ENCODE data around the gene PSORS1C1. TPM values are rescaled to one million over a fixed set of nuclear protein-coding genes. Genes with fewer than 3 reads are reported as not detected.
"Not testable (repeated sequence)": the region's sequence is repeated elsewhere in the genome, so short reads cannot be mapped to it uniquely, and the experiment has no call there.

Gene PSORS1C1, protein sequence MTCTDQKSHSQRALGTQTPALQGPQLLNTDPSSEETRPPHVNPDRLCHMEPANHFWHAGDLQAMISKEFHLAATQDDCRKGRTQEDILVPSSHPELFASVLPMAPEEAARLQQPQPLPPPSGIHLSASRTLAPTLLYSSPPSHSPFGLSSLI
- polyA plus RNA-seq (2011; rRNA removed) = 0.94 and 1.6 TPM in 2 replicates
- polyA minus RNA-seq (2011; rRNA and poly(A)+ RNA removed) = 2.2 and 4.2 TPM in 2 replicates

GRCh38 chr6:31114541-31114878 lies at the start of gene PSORS1C1:
TSS of gene PSORS1C1 (plus strand) at chr6:31114800. CDS start at chr6:31129633, 14,833 bp downstream.
- ChIA-PET POLR2A (no interaction called here), CTCF (interaction anchor here (0.6 to 5.4 kb wide), 6 partner anchors 12 to 397 kb away, joined by 3 to 30 read pairs (median 4); partner anchors contain the start of gene MDC1)
- H3K4me3 ChIP-seq (ENCODE audit: low read depth, low read length) = peak within 1 kb of the TSS; percentile 41
- peak; percentile 80 for DNase-seq (ENCODE audit: low read depth, low spot score)
- TF ChIP-seq, protein P1, sequence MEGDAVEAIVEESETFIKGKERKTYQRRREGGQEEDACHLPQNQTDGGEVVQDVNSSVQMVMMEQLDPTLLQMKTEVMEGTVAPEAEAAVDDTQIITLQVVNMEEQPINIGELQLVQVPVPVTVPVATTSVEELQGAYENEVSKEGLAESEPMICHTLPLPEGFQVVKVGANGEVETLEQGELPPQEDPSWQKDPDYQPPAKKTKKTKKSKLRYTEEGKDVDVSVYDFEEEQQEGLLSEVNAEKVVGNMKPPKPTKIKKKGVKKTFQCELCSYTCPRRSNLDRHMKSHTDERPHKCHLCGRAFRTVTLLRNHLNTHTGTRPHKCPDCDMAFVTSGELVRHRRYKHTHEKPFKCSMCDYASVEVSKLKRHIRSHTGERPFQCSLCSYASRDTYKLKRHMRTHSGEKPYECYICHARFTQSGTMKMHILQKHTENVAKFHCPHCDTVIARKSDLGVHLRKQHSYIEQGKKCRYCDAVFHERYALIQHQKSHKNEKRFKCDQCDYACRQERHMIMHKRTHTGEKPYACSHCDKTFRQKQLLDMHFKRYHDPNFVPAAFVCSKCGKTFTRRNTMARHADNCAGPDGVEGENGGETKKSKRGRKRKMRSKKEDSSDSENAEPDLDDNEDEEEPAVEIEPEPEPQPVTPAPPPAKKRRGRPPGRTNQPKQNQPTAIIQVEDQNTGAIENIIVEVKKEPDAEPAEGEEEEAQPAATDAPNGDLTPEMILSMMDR (IDR thresholded peaks at IDR 0.05; ENCODE audit: low read depth, low read length) = no peak
- peak within 1 kb of the TSS; percentile 77 for H3K27ac ChIP-seq (ENCODE audit: low read depth, low read length)
- H3K27me3 ChIP-seq (ENCODE audit: control insufficient read depth, insufficient read depth, low read length) = peaks cover 17% of the 10 kb centered on the region
- H3K9me3 ChIP-seq (ENCODE audit: control insufficient read depth, insufficient read depth, low read length) = no peaks in the 10 kb centered on the region; the same call in 1 of the 2 replicates

DNA sequence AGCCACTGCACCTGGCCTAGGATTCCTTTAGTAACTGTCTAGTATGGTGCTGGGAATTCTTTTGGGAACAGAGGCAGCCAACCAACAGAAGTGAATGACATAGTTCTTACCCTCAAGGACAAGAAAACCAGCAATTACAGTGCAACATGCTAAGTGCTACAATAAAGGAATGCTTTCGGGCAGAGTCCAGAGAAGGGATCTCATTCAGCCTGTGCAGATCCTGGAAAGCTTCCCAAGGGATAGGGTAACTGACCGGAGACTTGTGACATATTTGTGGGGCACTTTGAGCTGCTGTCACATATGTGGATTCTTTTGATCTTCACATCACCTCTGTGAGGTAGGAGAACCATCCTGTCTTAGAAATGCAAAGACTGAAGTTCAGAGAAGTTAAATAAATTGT lies 49.0 kb upstream of the PSORS1C1 start:
- TF ChIP-seq, protein P1 (IDR thresholded peaks at IDR 0.05; ENCODE audit: low read depth, low read length) = no peak
- DNase-seq (ENCODE audit: low read depth, low spot score) = no peak
- CTCF ChIA-PET = no interaction called here
- H3K9me3 ChIP-seq (ENCODE audit: control insufficient read depth, insufficient read depth, low read length) = no peaks in the 10 kb centered on the region
- peaks cover 7% of the 10 kb centered on the region for H3K27me3 ChIP-seq (ENCODE audit: control insufficient read depth, insufficient read depth, low read length)
- H3K4me3 ChIP-seq (ENCODE audit: low read depth, low read length) = no peak overlapping the region
- H3K27ac ChIP-seq (ENCODE audit: low read depth, low read length) = no peak overlapping the region
- POLR2A ChIA-PET = no interaction called here

GRCh38 chr6:31067028-31067427 lies 47.6 kb upstream of the PSORS1C1 start:
- H3K27me3 ChIP-seq (ENCODE audit: control insufficient read depth, insufficient read depth, low read length); H3K27ac ChIP-seq (ENCODE audit: low read depth, low read length); H3K4me3 ChIP-seq (ENCODE audit: low read depth, low read length); DNase-seq (ENCODE audit: low read depth, low spot score); CTCF ChIA-PET; POLR2A ChIA-PET; H3K9me3 ChIP-seq (ENCODE audit: control insufficient read depth, insufficient read depth, low read length): not testable (repeated sequence)

GRCh38 chr6:31067891-31068668 lies 46.5 kb upstream of the PSORS1C1 start:
- H3K9me3 ChIP-seq (ENCODE audit: control insufficient read depth, insufficient read depth, low read length); H3K4me3 ChIP-seq (ENCODE audit: low read depth, low read length); H3K27me3 ChIP-seq (ENCODE audit: control insufficient read depth, insufficient read depth, low read length); DNase-seq (ENCODE audit: low read depth, low spot score); POLR2A ChIA-PET; H3K27ac ChIP-seq (ENCODE audit: low read depth, low read length): not testable (repeated sequence)
- CTCF ChIA-PET = interaction anchor here (0.5 to 8.6 kb wide), 12 partner anchors 8 to 346 kb away, joined by 3 to 261 read pairs (median 4); partner anchors contain the start of genes MUCL3 and VARS2

GRCh38 chr6:31068669-31069340 lies 45.8 kb upstream of the PSORS1C1 start:
- H3K27ac ChIP-seq (ENCODE audit: low read depth, low read length) = no peak overlapping the region
- POLR2A ChIA-PET = no interaction called here
- H3K9me3 ChIP-seq (ENCODE audit: control insufficient read depth, insufficient read depth, low read length) = no peaks in the 10 kb centered on the region
- peak; percentile 52 for DNase-seq (ENCODE audit: low read depth, low spot score)
- TF ChIP-seq, protein P1 (IDR thresholded peaks at IDR 0.05; ENCODE audit: low read depth, low read length) = peak; percentile 96
- H3K27me3 ChIP-seq (ENCODE audit: control insufficient read depth, insufficient read depth, low read length) = peaks cover 4% of the 10 kb centered on the region
- H3K4me3 ChIP-seq (ENCODE audit: low read depth, low read length) = no peak overlapping the region
- CTCF ChIA-PET = interaction anchor here (0.5 to 8.6 kb wide), 26 partner anchors 8 to 347 kb away, joined by 3 to 261 read pairs (median 4); partner anchors contain the start of genes MUCL3 and VARS2

Measured in AG04450 (cell line).